Sigmoid colon (tissue), 7 donors: Measurements from ENCODE around the gene ELFN1. TPM values are rescaled to one million over a fixed set of nuclear protein-coding genes. Genes with fewer than 3 reads are reported as not detected.

Source experiments
- DNase-seq: peaks from one replicate; pipeline ENCODE4 v3.0.0-alpha.2; 2019
- H3K27ac ChIP-seq, 4 donors: fragments of 200-600 bp; sonication (generic); one replicate each; pipeline ENCODE4 v1.5.1; 2016 to 2019; ENCODE audit warnings: mild to moderate bottlenecking in 1 of 4
- H3K27me3 ChIP-seq, 3 donors: fragments of 200-600 bp; sonication (generic); one replicate each; pipeline ENCODE4 v1.5.1; 2019; ENCODE audit warnings: mild to moderate bottlenecking in 1 of 3
- H3K36me3 ChIP-seq, 4 donors: fragments of 200-600 bp; sonication (generic); one replicate each; pipeline ENCODE4 v1.5.1; 2016 to 2019
- H3K4me1 ChIP-seq, 4 donors: fragments of 200-600 bp; sonication (generic); one replicate each; pipeline ENCODE4 v1.5.1; 2017 to 2019
- H3K4me3 ChIP-seq, 4 donors: fragments of 200-600 bp; sonication (generic); one replicate each; pipeline ENCODE4 v1.5.1; 2017 to 2019; ENCODE audit warnings: mild to moderate bottlenecking in 2 of 4, moderate library complexity in 1 of 4
- H3K9me3 ChIP-seq, 4 donors: fragments of 200-600 bp in 3 of 4; sonication (generic) in 3 of 4; one replicate each; pipeline versions ENCODE4 v1.5.1 to v1.6.1; 2013 to 2019
- CTCF ChIP-seq, 4 experiments: fragments of 450-650 bp in 3 of 4; fragments of 200-600 bp in 1 of 4; IDR thresholded peaks; one replicate each; pipeline ENCODE4 v1.5.1; 2016 to 2019; ENCODE audit warnings: antibody characterized with exemption in 4 of 4, mild to moderate bottlenecking in 3 of 4, moderate library complexity in 2 of 4
- EP300 ChIP-seq, 4 donors: sonication (generic); formaldehyde crosslinking; IDR thresholded peaks; one replicate each; pipeline ENCODE4 v1.6.1; 2017; ENCODE audit warnings: antibody characterized with exemption in 4 of 4
- POLR2A ChIP-seq, 2 donors: fragments of 450-650 bp; IDR thresholded peaks; one replicate each; pipeline ENCODE4 v1.6.1; 2016; ENCODE audit warnings: antibody characterized with exemption in 2 of 2, mild to moderate bottlenecking in 2 of 2, moderate library complexity in 2 of 2
- POLR2AphosphoS5 ChIP-seq, 4 donors: sonication (generic); formaldehyde crosslinking; IDR thresholded peaks; one replicate each; pipeline ENCODE4 v1.6.1; 2017; ENCODE audit warnings: antibody characterized with exemption in 4 of 4
- WGBS, 2 donors: extraction: QIAGEN DNeasy Blood & Tissue Kit; methylation state at CpG; one replicate each; pipeline ENCODE4 v1.1.7; 2013; 5-methylcytosine and 5-hydroxymethylcytosine counted together
- intact Hi-C: fragments of 100-400 bp; cut with DNase I; formaldehyde crosslinking; loops from one replicate; pipeline ENCODE4 v1.15.1; 2023
- polyA plus RNA-seq, 3 donors: library from polyadenylated mRNA; stranded (reverse); fragments of 200-250 nt; gene quantifications; one replicate each; pipeline ENCODE4 v1.2.3, GENCODE V29; 2013
- total RNA-seq, 4 donors: library from RNA; depleted of rRNA; stranded (reverse); fragments of >200 nt; gene quantifications; one replicate each; pipeline ENCODE4 v1.1.0, GENCODE V29; 2016
- donor health status: healthy with polysubstance abuse.
- donor health status: Bipolar disorder and iron deficiency.
- donor health status: healthy.

Gene ELFN1
- total and polyA plus RNA-seq, 7 donors: 0.33 to 0.83 (median 0.54) TPM; not detected in 2

GRCh38 chr7:1676550-1677078 is 6.5 kb downstream of the ELFN1 start:
- WGBS, 2 donors: 81 to 83% methylated on average over 23 of the region's 23 CpGs
- intact Hi-C loops: no loop called here
- no peaks in the 10 kb centered on the region for H3K9me3 ChIP-seq
- TF ChIP-seq POLR2AphosphoS5 (IDR thresholded peaks at IDR 0.05) (no peak), CTCF (IDR thresholded peaks at IDR 0.05) (no peak), POLR2A (IDR thresholded peaks at IDR 0.05) (no peak), EP300 (IDR thresholded peaks at IDR 0.05) (no peak)
- H3K27me3 ChIP-seq: peaks cover 10 to 59% (median 58%) of the 10 kb centered on the region in 3 donors
- H3K27ac ChIP-seq: no peak overlapping the region
- peak; percentile 41 for DNase-seq
- H3K4me1 ChIP-seq: no peaks in the 10 kb centered on the region
- H3K36me3 ChIP-seq: no peaks in the 10 kb centered on the region
- H3K4me3 ChIP-seq: no peak overlapping the region

GRCh38 chr7:1677206-1678080 is 7.4 kb downstream of the ELFN1 start:
- WGBS, 2 donors: 69 to 76% methylated on average over 25 of the region's 25 CpGs

GRCh38 chr7:1678081-1678543 is 8.0 kb downstream of the ELFN1 start:
- TF ChIP-seq EP300 (IDR thresholded peaks at IDR 0.05) (no peak), POLR2AphosphoS5 (IDR thresholded peaks at IDR 0.05) (no peak), CTCF (IDR thresholded peaks at IDR 0.05) (no peak), POLR2A (IDR thresholded peaks at IDR 0.05) (no peak)
- intact Hi-C loops: no loop called here
- 82 to 90% methylated on average over 13 of the region's 13 CpGs for WGBS, 2 donors
- Histone ChIP-seq H3K27me3 (peaks cover 0 to 44% (median 43%) of the 10 kb centered on the region in 3 donors), H3K27ac (no peak overlapping the region), H3K9me3 (peaks cover 0 to 3% (median 0%) of the 10 kb centered on the region in 4 donors), H3K36me3 (no peaks in the 10 kb centered on the region), H3K4me1 (no peaks in the 10 kb centered on the region), H3K4me3 (no peak overlapping the region)
- peak; percentile 48 for DNase-seq

More at GRCh38 chr7:1677206-1678080, 7.4 kb downstream of the ELFN1 start:
- Histone ChIP-seq H3K9me3 (peaks cover 0 to 2% (median 0%) of the 10 kb centered on the region in 4 donors), H3K36me3 (no peaks in the 10 kb centered on the region), H3K4me3 (no peak overlapping the region), H3K4me1 (no peaks in the 10 kb centered on the region), H3K27ac (no peak overlapping the region), H3K27me3 (peaks cover 3 to 50% (median 49%) of the 10 kb centered on the region in 3 donors)
- TF ChIP-seq POLR2AphosphoS5 (IDR thresholded peaks at IDR 0.05): no peak
- no peak for TF ChIP-seq POLR2A (IDR thresholded peaks at IDR 0.05)
- no peak for TF ChIP-seq EP300 (IDR thresholded peaks at IDR 0.05)
- TF ChIP-seq CTCF (IDR thresholded peaks at IDR 0.05): no peak
- DNase-seq: peak; percentile 46
- intact Hi-C loops: no loop called here

GRCh38 chr7:1678571-1679325 is 8.7 kb downstream of the ELFN1 start:
- intact Hi-C loops: no loop called here
- peaks cover 0 to 37% (median 36%) of the 10 kb centered on the region in 3 donors for H3K27me3 ChIP-seq
- H3K9me3 ChIP-seq: peaks cover 0 to 3% (median 1%) of the 10 kb centered on the region in 4 donors
- no peaks in the 10 kb centered on the region for H3K4me1 ChIP-seq
- no peak overlapping the region for H3K4me3 ChIP-seq
- H3K36me3 ChIP-seq: no peaks in the 10 kb centered on the region
- WGBS, 2 donors: 82 to 90% methylated on average over 30 of the region's 30 CpGs
- no peak overlapping the region for H3K27ac ChIP-seq
- DNase-seq: peak; percentile 45
- TF ChIP-seq CTCF (IDR thresholded peaks at IDR 0.05): no peak
- TF ChIP-seq EP300 (IDR thresholded peaks at IDR 0.05): no peak
- no peak for TF ChIP-seq POLR2A (IDR thresholded peaks at IDR 0.05)
- no peak for TF ChIP-seq POLR2AphosphoS5 (IDR thresholded peaks at IDR 0.05)
